Smooth muscle cell of the pulmonary artery (primary cell): Measurements from ENCODE around the gene G3BP2. TPM values are rescaled to one million over a fixed set of nuclear protein-coding genes. Genes with fewer than 3 reads are reported as not detected.

ENCODE experiments used
- total RNA-seq: library from RNA; depleted of rRNA; stranded (reverse); fragments of >200 nt; gene quantifications from 2 replicates; pipeline ENCODE4 v1.2.3, GENCODE V29; 2014

The G3BP2 gene
- 159 and 171 TPM in 2 replicates for total RNA-seq

GRCh38 chr4:75673027-75673958 lies at the start of gene G3BP2:
Gene G3BP2, minus strand, starts transcription at chr4:75673411. Its CDS starts 11,386 bp downstream, at chr4:75662025.

GRCh38 chr4:75630174-75630936 lies 42.9 kb downstream of the G3BP2 start, which contains the start of gene CDKL2:
Gene CDKL2, minus strand, starts transcription at chr4:75630528. Its CDS starts 4,540 bp downstream, at chr4:75625988.

Other genes starting within 250 kb of the G3BP2 start
- gene RCHY1, start 159.0 kb downstream of the G3BP2 start, total RNA-seq, result 17.5 and 25.2 TPM in 2 replicates
- 13.8 and 15.6 TPM in 2 replicates for gene THAP6, start 158.9 kb downstream of the G3BP2 start, total RNA-seq
- gene ODAPH, start 117.3 kb downstream of the G3BP2 start, total RNA-seq, result not detected in 2 replicates
- gene CDKL2, start 42.9 kb downstream of the G3BP2 start, total RNA-seq, result 0.39 and 2.3 TPM in 2 replicates
- gene USO1, start 51.2 kb upstream of the G3BP2 start, total RNA-seq, result 132 and 175 TPM in 2 replicates
- gene PPEF2, start 229.0 kb upstream of the G3BP2 start, total RNA-seq, result 0.03 TPM in 1 of 2 replicates, not detected in the other